ENCODE measurements around the gene BPIFA3.

Gene BPIFA3

DNA sequence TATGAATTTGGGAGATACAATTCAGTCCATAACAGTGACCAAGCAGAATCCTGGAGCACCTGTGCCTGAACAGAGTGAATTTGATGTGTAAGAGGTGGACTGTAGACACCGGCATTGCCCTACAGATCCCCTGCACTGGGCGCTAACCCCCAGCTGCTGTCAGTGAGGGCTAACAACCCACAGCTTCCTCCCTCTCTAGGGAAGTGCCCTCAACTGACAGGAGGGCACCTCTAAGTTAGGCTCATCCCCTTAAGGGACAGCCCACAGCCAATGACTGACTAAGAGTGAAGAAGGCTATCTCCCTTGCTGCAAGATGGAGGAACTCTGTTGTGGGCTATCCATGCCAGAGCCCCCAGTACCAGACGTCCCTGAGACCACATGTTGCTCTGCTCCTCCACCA, 50.5 kb downstream of the BPIFA3 start:
- H3K4me1 ChIP-seq (ENCODE audit: control insufficient read depth, low read depth, low read length): no peaks in the 10 kb centered on the region
- no peak overlapping the region for H3K9ac ChIP-seq (ENCODE audit: low read length)
- H3K27me3 ChIP-seq (ENCODE audit: control insufficient read depth, insufficient read depth, low read length): no peaks in the 10 kb centered on the region
- no peak overlapping the region for H3K27ac ChIP-seq (ENCODE audit: low read length)
- H3K4me3 ChIP-seq (ENCODE audit: low read length): no peak overlapping the region
- no peaks in the 10 kb centered on the region for H3K36me3 ChIP-seq (ENCODE audit: control insufficient read depth, low read depth, low read length)
- H3K9me3 ChIP-seq (ENCODE audit: control insufficient read depth, low read depth, low read length): no peaks in the 10 kb centered on the region

DNA sequence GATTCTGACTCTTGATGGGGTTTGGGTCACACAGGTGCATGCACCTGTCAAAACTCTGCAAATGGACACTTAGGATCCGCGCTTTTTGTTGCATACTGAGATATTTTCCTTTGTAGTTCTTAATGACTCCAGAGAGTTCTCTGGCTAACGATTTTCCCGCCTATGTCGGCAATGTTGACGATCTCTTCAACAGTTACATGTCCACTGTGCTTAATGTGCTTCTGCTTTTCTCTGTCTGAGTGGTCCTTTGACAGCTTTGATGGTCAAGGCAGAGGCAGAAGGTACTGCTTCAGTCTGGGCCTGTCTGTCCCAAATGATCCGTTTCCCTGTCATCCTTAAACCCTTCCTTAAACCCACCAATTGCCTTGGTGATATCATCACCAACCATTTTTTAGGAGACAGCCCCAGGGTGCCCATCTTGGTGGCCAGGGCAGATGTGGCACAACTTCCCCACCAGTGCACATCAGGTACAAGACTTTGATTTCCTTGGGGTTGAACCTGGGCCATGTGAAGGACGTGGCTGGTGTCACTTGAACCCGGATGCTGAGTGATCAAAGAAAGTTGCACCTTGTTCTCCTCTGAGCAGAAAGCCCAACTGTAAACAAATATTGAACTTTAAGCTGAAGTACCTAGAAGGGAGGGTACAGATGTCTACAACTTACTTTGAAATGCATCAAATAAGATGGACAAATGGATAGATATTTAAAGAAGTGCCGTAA, 55.2 kb downstream of the BPIFA3 start:
- no peak overlapping the region for H3K4me3 ChIP-seq (ENCODE audit: low read length)
- no peaks in the 10 kb centered on the region for H3K4me1 ChIP-seq (ENCODE audit: control insufficient read depth, low read depth, low read length)
- H3K27ac ChIP-seq (ENCODE audit: low read length): no peak overlapping the region
- no peaks in the 10 kb centered on the region for H3K9me3 ChIP-seq (ENCODE audit: control insufficient read depth, low read depth, low read length)
- no peaks in the 10 kb centered on the region for H3K36me3 ChIP-seq (ENCODE audit: control insufficient read depth, low read depth, low read length)
- no peak overlapping the region for H3K9ac ChIP-seq (ENCODE audit: low read length)
- H3K27me3 ChIP-seq (ENCODE audit: control insufficient read depth, insufficient read depth, low read length): no peaks in the 10 kb centered on the region

DNA sequence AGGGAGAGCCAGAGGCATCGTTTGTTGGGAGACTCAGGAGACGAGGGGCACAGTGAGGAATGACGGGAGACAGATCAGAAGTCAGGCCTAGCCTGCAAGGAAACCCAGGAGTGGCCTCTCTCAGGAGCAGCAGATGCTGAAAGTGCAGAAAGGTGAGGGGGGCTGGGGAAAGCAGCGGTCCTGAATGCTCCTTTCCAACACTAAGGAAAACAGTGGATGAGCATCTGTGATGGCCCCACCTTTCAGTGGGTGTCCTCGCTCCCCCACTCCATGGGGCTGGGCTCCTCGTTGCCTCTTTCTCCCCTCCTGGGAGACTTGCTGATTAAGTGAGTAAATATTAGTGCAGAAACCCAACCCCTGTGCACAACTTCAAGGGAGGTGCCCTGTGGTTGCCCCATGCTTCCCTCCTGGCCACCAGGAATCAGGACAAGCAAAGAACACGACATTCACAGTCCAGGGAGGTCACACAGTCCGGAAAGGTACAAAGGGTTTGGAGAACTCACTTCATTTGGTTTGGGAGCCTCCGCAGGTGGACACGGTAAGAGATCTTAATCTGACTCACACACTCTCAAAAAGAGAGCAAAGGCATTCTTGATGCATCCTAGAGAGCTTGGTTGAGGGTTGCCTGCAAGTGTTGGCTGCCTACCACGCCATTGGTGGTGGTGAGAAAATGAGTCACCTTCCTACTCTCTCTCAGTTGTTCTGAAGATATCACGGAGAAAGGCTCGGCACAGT, 56.1 kb downstream of the BPIFA3 start:
- Histone ChIP-seq H3K9ac (ENCODE audit: low read length) (no peak overlapping the region), H3K4me1 (ENCODE audit: control insufficient read depth, low read depth, low read length) (peaks cover 8% of the 10 kb centered on the region), H3K27ac (ENCODE audit: low read length) (no peak overlapping the region), H3K36me3 (ENCODE audit: control insufficient read depth, low read depth, low read length) (no peaks in the 10 kb centered on the region), H3K4me3 (ENCODE audit: low read length) (no peak overlapping the region), H3K9me3 (ENCODE audit: control insufficient read depth, low read depth, low read length) (no peaks in the 10 kb centered on the region), H3K27me3 (ENCODE audit: control insufficient read depth, insufficient read depth, low read length) (no peaks in the 10 kb centered on the region)

DNA sequence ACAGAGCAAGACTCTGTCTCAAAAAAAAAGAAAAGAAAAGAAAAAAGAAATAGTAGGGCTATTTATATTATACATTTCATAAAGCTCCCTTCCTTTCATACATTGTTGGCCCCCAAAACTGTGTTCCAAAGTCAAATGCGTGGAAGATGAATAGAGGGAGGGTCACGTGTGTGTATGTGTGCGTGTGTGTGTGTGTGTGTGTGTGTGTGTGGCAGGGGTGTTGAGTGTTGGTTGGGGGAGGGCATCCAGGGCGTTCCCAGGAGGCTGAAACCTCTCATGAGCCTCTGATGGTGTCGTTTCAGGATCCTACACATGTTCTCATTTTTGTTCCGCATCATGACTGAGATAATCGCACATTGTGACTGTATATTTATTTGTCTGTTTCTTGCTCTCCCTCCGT, 58.1 kb downstream of the BPIFA3 start:
- no peak overlapping the region for H3K4me3 ChIP-seq (ENCODE audit: low read length)
- H3K9ac ChIP-seq (ENCODE audit: low read length): no peak overlapping the region
- peaks cover 8% of the 10 kb centered on the region for H3K4me1 ChIP-seq (ENCODE audit: control insufficient read depth, low read depth, low read length)
- no peaks in the 10 kb centered on the region for H3K9me3 ChIP-seq (ENCODE audit: control insufficient read depth, low read depth, low read length)
- H3K27ac ChIP-seq (ENCODE audit: low read length): no peak overlapping the region
- no peaks in the 10 kb centered on the region for H3K36me3 ChIP-seq (ENCODE audit: control insufficient read depth, low read depth, low read length)
- H3K27me3 ChIP-seq (ENCODE audit: control insufficient read depth, insufficient read depth, low read length): no peaks in the 10 kb centered on the region

DNA sequence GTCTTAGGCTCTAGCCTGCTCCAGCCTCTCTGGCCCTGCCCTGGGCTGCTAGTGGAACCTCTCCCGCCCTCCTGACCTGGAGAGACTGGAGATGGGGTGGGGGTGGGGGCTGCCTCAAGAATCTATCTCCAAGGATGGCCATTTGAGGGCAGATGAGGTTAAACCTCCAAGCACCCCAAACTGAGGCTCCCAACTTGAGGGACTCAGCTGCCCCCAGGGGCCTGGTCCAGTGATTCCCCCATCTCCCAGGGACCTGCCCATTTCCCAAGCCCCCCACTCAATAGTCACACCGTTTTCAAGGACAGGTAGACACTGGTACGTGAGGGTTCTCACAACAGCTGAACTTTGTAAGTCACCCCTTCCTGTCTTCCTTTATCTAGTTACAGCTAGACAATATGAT, 58.7 kb downstream of the BPIFA3 start:
- H3K36me3 ChIP-seq (ENCODE audit: control insufficient read depth, low read depth, low read length): no peaks in the 10 kb centered on the region
- no peak overlapping the region for H3K4me3 ChIP-seq (ENCODE audit: low read length)
- H3K27ac ChIP-seq (ENCODE audit: low read length): no peak overlapping the region
- no peaks in the 10 kb centered on the region for H3K27me3 ChIP-seq (ENCODE audit: control insufficient read depth, insufficient read depth, low read length)
- no peak overlapping the region for H3K9ac ChIP-seq (ENCODE audit: low read length)
- H3K4me1 ChIP-seq (ENCODE audit: control insufficient read depth, low read depth, low read length): peaks cover 8% of the 10 kb centered on the region
- no peaks in the 10 kb centered on the region for H3K9me3 ChIP-seq (ENCODE audit: control insufficient read depth, low read depth, low read length)

DNA sequence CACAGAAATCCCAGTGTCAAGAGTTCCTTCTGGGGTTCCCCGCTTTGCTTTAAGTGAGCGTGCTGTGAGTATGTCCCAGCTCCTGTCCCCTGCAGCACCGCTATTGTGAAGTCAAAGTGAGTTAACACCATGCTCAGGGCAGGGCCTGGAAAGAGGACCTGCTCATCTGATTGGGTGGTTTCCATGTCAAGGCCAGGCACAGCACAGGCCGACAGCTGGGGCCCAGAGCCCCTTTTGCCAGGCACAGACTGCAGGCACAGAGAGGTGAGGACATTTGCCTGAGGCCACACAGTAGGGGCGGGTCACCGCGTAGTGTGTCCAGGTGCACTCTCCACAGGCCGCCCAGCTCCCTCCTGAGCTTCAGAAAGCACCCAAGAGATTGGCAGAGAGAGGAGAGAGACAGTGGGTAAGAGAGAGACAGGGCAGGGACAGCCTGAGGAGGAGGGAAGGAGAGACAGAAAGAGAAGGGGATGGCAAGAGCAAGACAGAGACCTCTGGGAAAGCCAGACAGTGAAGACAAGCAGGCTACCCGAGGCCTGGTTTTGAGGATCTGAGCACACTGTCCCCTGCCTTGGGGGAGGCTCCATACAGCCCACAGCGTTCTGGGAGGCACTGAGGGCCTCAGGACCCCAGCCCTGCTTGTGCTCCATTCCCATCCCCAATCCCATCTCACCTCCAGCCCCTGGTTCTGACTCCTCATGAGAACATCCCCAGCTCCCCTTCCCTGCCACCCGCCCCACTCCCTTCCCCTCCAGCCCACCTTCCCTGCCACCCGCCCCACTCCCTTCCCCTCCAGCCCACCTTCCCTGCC, 59.4 kb downstream of the BPIFA3 start:
- Histone ChIP-seq H3K4me3 (ENCODE audit: low read length) (no peak overlapping the region), H3K27ac (ENCODE audit: low read length) (no peak overlapping the region), H3K9ac (ENCODE audit: low read length) (no peak overlapping the region), H3K4me1 (ENCODE audit: control insufficient read depth, low read depth, low read length) (peaks cover 8% of the 10 kb centered on the region), H3K27me3 (ENCODE audit: control insufficient read depth, insufficient read depth, low read length) (no peaks in the 10 kb centered on the region), H3K9me3 (ENCODE audit: control insufficient read depth, low read depth, low read length) (no peaks in the 10 kb centered on the region), H3K36me3 (ENCODE audit: control insufficient read depth, low read depth, low read length) (no peaks in the 10 kb centered on the region)
